ENCODE measurements around the gene NPPC.
"Not testable (repeated sequence)": the region's sequence is repeated elsewhere in the genome, so short reads cannot be mapped to it uniquely, and the experiment has no call there.

NPPC gene

GRCh38 chr2:231914077-231914690 is 12.0 kb downstream of the NPPC start:
- H3K27me3 ChIP-seq (ENCODE audit: control insufficient read depth, insufficient read depth, low read length), result peaks cover 6% of the 10 kb centered on the region
- no peaks in the 10 kb centered on the region for H3K4me1 ChIP-seq (ENCODE audit: control insufficient read depth, insufficient read depth, low read length)
- no peaks in the 10 kb centered on the region for H3K36me3 ChIP-seq (ENCODE audit: control insufficient read depth, insufficient read depth, low read length)
- H3K9ac ChIP-seq (ENCODE audit: low read length), result no peak overlapping the region
- H3K4me3 ChIP-seq (ENCODE audit: low read length), result no peak overlapping the region
- H3K9me3 ChIP-seq (ENCODE audit: control insufficient read depth, low read length), result no peaks in the 10 kb centered on the region

- Histone ChIP-seq H3K9me3 (ENCODE audit: control insufficient read depth, low read length) (no peaks in the 10 kb centered on the region), H3K36me3 (ENCODE audit: control insufficient read depth, insufficient read depth, low read length) (no peaks in the 10 kb centered on the region), H3K27me3 (ENCODE audit: control insufficient read depth, insufficient read depth, low read length) (no peaks in the 10 kb centered on the region), H3K4me3 (ENCODE audit: low read length) (no peak overlapping the region), H3K4me1 (ENCODE audit: control insufficient read depth, insufficient read depth, low read length) (no peaks in the 10 kb centered on the region), H3K9ac (ENCODE audit: low read length) (no peak overlapping the region)
Observed at GRCh38 chr2:231911381-231911780, 14.8 kb downstream of the NPPC start.

GRCh38 chr2:231910771-231911170 is 15.4 kb downstream of the NPPC start:
- Histone ChIP-seq H3K4me3 (ENCODE audit: low read length) (no peak overlapping the region), H3K27me3 (ENCODE audit: control insufficient read depth, insufficient read depth, low read length) (no peaks in the 10 kb centered on the region), H3K36me3 (ENCODE audit: control insufficient read depth, insufficient read depth, low read length) (no peaks in the 10 kb centered on the region), H3K4me1 (ENCODE audit: control insufficient read depth, insufficient read depth, low read length) (no peaks in the 10 kb centered on the region), H3K9ac (ENCODE audit: low read length) (no peak overlapping the region), H3K9me3 (ENCODE audit: control insufficient read depth, low read length) (no peaks in the 10 kb centered on the region)

GRCh38 chr2:231910161-231910560 is 16.0 kb downstream of the NPPC start:
- H3K9me3 ChIP-seq (ENCODE audit: control insufficient read depth, low read length); H3K36me3 ChIP-seq (ENCODE audit: control insufficient read depth, insufficient read depth, low read length); H3K27me3 ChIP-seq (ENCODE audit: control insufficient read depth, insufficient read depth, low read length); H3K9ac ChIP-seq (ENCODE audit: low read length); H3K4me1 ChIP-seq (ENCODE audit: control insufficient read depth, insufficient read depth, low read length); H3K4me3 ChIP-seq (ENCODE audit: low read length): not testable (repeated sequence)

- no peak overlapping the region for H3K9ac ChIP-seq (ENCODE audit: low read length)
- no peaks in the 10 kb centered on the region for H3K9me3 ChIP-seq (ENCODE audit: control insufficient read depth, low read length)
- H3K36me3 ChIP-seq (ENCODE audit: control insufficient read depth, insufficient read depth, low read length), result no peaks in the 10 kb centered on the region
- H3K27me3 ChIP-seq (ENCODE audit: control insufficient read depth, insufficient read depth, low read length), result no peaks in the 10 kb centered on the region
- no peak overlapping the region for H3K4me3 ChIP-seq (ENCODE audit: low read length)
- no peaks in the 10 kb centered on the region for H3K4me1 ChIP-seq (ENCODE audit: control insufficient read depth, insufficient read depth, low read length)
Observed at GRCh38 chr2:231909631-231910030, 16.6 kb downstream of the NPPC start.

- Histone ChIP-seq H3K4me3 (ENCODE audit: low read length) (no peak overlapping the region), H3K9me3 (ENCODE audit: control insufficient read depth, low read length) (no peaks in the 10 kb centered on the region), H3K4me1 (ENCODE audit: control insufficient read depth, insufficient read depth, low read length) (no peaks in the 10 kb centered on the region), H3K36me3 (ENCODE audit: control insufficient read depth, insufficient read depth, low read length) (no peaks in the 10 kb centered on the region), H3K9ac (ENCODE audit: low read length) (no peak overlapping the region), H3K27me3 (ENCODE audit: control insufficient read depth, insufficient read depth, low read length) (no peaks in the 10 kb centered on the region)
Observed at GRCh38 chr2:231908584-231908983, 17.6 kb downstream of the NPPC start.

- H3K9ac ChIP-seq (ENCODE audit: low read length), result no peak overlapping the region
- H3K27me3 ChIP-seq (ENCODE audit: control insufficient read depth, insufficient read depth, low read length), result no peaks in the 10 kb centered on the region
- H3K36me3 ChIP-seq (ENCODE audit: control insufficient read depth, insufficient read depth, low read length), result no peaks in the 10 kb centered on the region
- H3K4me1 ChIP-seq (ENCODE audit: control insufficient read depth, insufficient read depth, low read length), result no peaks in the 10 kb centered on the region
- H3K9me3 ChIP-seq (ENCODE audit: control insufficient read depth, low read length), result no peaks in the 10 kb centered on the region
- H3K4me3 ChIP-seq (ENCODE audit: low read length), result no peak overlapping the region
Observed at GRCh38 chr2:231907765-231908164, 18.4 kb downstream of the NPPC start.

GRCh38 chr2:231905026-231905425 is 21.2 kb downstream of the NPPC start:
- Histone ChIP-seq H3K27me3 (ENCODE audit: control insufficient read depth, insufficient read depth, low read length) (peaks cover 11% of the 10 kb centered on the region), H3K9me3 (ENCODE audit: control insufficient read depth, low read length) (no peaks in the 10 kb centered on the region), H3K4me1 (ENCODE audit: control insufficient read depth, insufficient read depth, low read length) (peaks cover 7% of the 10 kb centered on the region), H3K4me3 (ENCODE audit: low read length) (no peak overlapping the region), H3K36me3 (ENCODE audit: control insufficient read depth, insufficient read depth, low read length) (no peaks in the 10 kb centered on the region), H3K9ac (ENCODE audit: low read length) (no peak overlapping the region)

GRCh38 chr2:231904161-231904611 is 22.0 kb downstream of the NPPC start:
- H3K27me3 ChIP-seq (ENCODE audit: control insufficient read depth, insufficient read depth, low read length), result peaks cover 11% of the 10 kb centered on the region
- H3K4me3 ChIP-seq (ENCODE audit: low read length), result no peak overlapping the region
- H3K9me3 ChIP-seq (ENCODE audit: control insufficient read depth, low read length), result no peaks in the 10 kb centered on the region
- H3K4me1 ChIP-seq (ENCODE audit: control insufficient read depth, insufficient read depth, low read length), result peaks cover 8% of the 10 kb centered on the region
- H3K36me3 ChIP-seq (ENCODE audit: control insufficient read depth, insufficient read depth, low read length), result no peaks in the 10 kb centered on the region
- no peak overlapping the region for H3K9ac ChIP-seq (ENCODE audit: low read length)

- no peak overlapping the region for H3K4me3 ChIP-seq (ENCODE audit: low read length)
- no peaks in the 10 kb centered on the region for H3K36me3 ChIP-seq (ENCODE audit: control insufficient read depth, insufficient read depth, low read length)
- peaks cover 11% of the 10 kb centered on the region for H3K27me3 ChIP-seq (ENCODE audit: control insufficient read depth, insufficient read depth, low read length)
- peaks cover 8% of the 10 kb centered on the region for H3K4me1 ChIP-seq (ENCODE audit: control insufficient read depth, insufficient read depth, low read length)
- no peak overlapping the region for H3K9ac ChIP-seq (ENCODE audit: low read length)
- no peaks in the 10 kb centered on the region for H3K9me3 ChIP-seq (ENCODE audit: control insufficient read depth, low read length)
Observed at GRCh38 chr2:231902598-231902997, 23.6 kb downstream of the NPPC start.

GRCh38 chr2:231900972-231901371 is 25.2 kb downstream of the NPPC start:
- Histone ChIP-seq H3K4me1 (ENCODE audit: control insufficient read depth, insufficient read depth, low read length) (peaks cover 8% of the 10 kb centered on the region), H3K36me3 (ENCODE audit: control insufficient read depth, insufficient read depth, low read length) (no peaks in the 10 kb centered on the region), H3K9me3 (ENCODE audit: control insufficient read depth, low read length) (no peaks in the 10 kb centered on the region), H3K27me3 (ENCODE audit: control insufficient read depth, insufficient read depth, low read length) (peaks cover 11% of the 10 kb centered on the region), H3K9ac (ENCODE audit: low read length) (no peak overlapping the region), H3K4me3 (ENCODE audit: low read length) (no peak overlapping the region)

GRCh38 chr2:231900486-231900942 is 25.7 kb downstream of the NPPC start:
- H3K36me3 ChIP-seq (ENCODE audit: control insufficient read depth, insufficient read depth, low read length), result no peaks in the 10 kb centered on the region
- H3K9ac ChIP-seq (ENCODE audit: low read length), result no peak overlapping the region
- peaks cover 8% of the 10 kb centered on the region for H3K4me1 ChIP-seq (ENCODE audit: control insufficient read depth, insufficient read depth, low read length)
- no peak overlapping the region for H3K4me3 ChIP-seq (ENCODE audit: low read length)
- peaks cover 11% of the 10 kb centered on the region for H3K27me3 ChIP-seq (ENCODE audit: control insufficient read depth, insufficient read depth, low read length)
- no peaks in the 10 kb centered on the region for H3K9me3 ChIP-seq (ENCODE audit: control insufficient read depth, low read length)

Data from mucosa of stomach (tissue), 1 donor.